Thymus (tissue), 11 donors: ENCODE results near the gene GALNTL6. TPM values are rescaled to one million over a fixed set of nuclear protein-coding genes. Genes with fewer than 3 reads are reported as not detected.
"Not testable (repeated sequence)": the region's sequence is repeated elsewhere in the genome, so short reads cannot be mapped to it uniquely, and the experiment has no call there.

Experiments used
- DNase-seq, 9 donors: peaks; one replicate each; pipeline ENCODE4 v3.0.0-alpha.2; 2013; ENCODE audit warnings: low spot score in 9 of 9, low read depth in 6 of 9, missing footprints in 1 of 9
- H3K27ac ChIP-seq, 2 donors: one replicate each; pipeline ENCODE4 v1.5.1; 2013; ENCODE audit warnings: control low read depth in 1 of 2, low read depth in 1 of 2, low read length in 1 of 2, mild to moderate bottlenecking in 1 of 2, moderate library complexity in 1 of 2
- H3K27me3 ChIP-seq, 2 donors: one replicate each; pipeline ENCODE4 v1.5.1; 2013; ENCODE audit warnings: low read length in 1 of 2; ENCODE audit not compliant: control insufficient read depth in 2 of 2, insufficient read depth in 1 of 2
- H3K36me3 ChIP-seq, 2 donors: one replicate each; pipeline ENCODE4 v1.5.1; 2013; ENCODE audit warnings: low read length in 1 of 2, mild to moderate bottlenecking in 1 of 2, moderate library complexity in 1 of 2; ENCODE audit not compliant: control insufficient read depth in 2 of 2, insufficient read depth in 2 of 2
- H3K4me1 ChIP-seq, 2 donors: one replicate each; pipeline ENCODE4 v1.5.1; 2013; ENCODE audit warnings: low read length in 2 of 2; ENCODE audit not compliant: control insufficient read depth in 2 of 2, insufficient read depth in 2 of 2
- H3K4me3 ChIP-seq, 2 donors: one replicate each; pipeline ENCODE4 v1.5.1; 2013; ENCODE audit warnings: low read length in 2 of 2, control low read depth in 1 of 2, mild to moderate bottlenecking in 1 of 2
- H3K9me3 ChIP-seq, 2 donors: one replicate each; pipeline ENCODE4 v1.5.1; 2013; ENCODE audit warnings: low read length in 1 of 2, mild to moderate bottlenecking in 1 of 2; ENCODE audit not compliant: control insufficient read depth in 2 of 2, insufficient read depth in 1 of 2
- WGBS: extraction: QIAGEN DNeasy Blood & Tissue Kit; methylation state at CpG from one replicate; pipeline ENCODE4 v1.1.7; 2013; 5-methylcytosine and 5-hydroxymethylcytosine counted together
- polyA plus RNA-seq: library from polyadenylated mRNA; stranded (reverse); fragments of 200-250 nt; gene quantifications from one replicate; pipeline ENCODE4 v1.2.3, GENCODE V29; 2013
- total RNA-seq: library from RNA; stranded (reverse); fragments of 120-200 nt; gene quantifications from one replicate; pipeline ENCODE4 v1.2.4, GENCODE V29; 2013
- donor health status: healthy.

GALNTL6 gene
- total and polyA plus RNA-seq, 2 donors = 0.05 TPM

- H3K9me3 ChIP-seq = no peaks in the 10 kb centered on the region
- no peaks in the 10 kb centered on the region for H3K27me3 ChIP-seq
- 94% methylated on average over 3 of the region's 3 CpGs for WGBS
- no peak overlapping the region for H3K27ac ChIP-seq
- no peak for DNase-seq
- no peaks in the 10 kb centered on the region for H3K36me3 ChIP-seq
- H3K4me3 ChIP-seq = no peak overlapping the region
- H3K4me1 ChIP-seq = no peaks in the 10 kb centered on the region
Measured at GRCh38 chr4:172874944-172875343, 1061.7 kb downstream of the GALNTL6 start.

GRCh38 chr4:172876394-172876793 lies 1063.2 kb downstream of the GALNTL6 start:
- DNase-seq = no peak
- Histone ChIP-seq H3K9me3 (no peaks in the 10 kb centered on the region), H3K4me1 (no peaks in the 10 kb centered on the region), H3K27me3 (no peaks in the 10 kb centered on the region), H3K36me3 (no peaks in the 10 kb centered on the region), H3K27ac (no peak overlapping the region), H3K4me3 (no peak overlapping the region)
- 46% methylated on average over 2 of the region's 2 CpGs for WGBS

- Histone ChIP-seq H3K4me3 (no peak overlapping the region), H3K27ac (no peak overlapping the region), H3K27me3 (no peaks in the 10 kb centered on the region), H3K9me3 (no peaks in the 10 kb centered on the region), H3K4me1 (no peaks in the 10 kb centered on the region), H3K36me3 (no peaks in the 10 kb centered on the region)
- WGBS = 95% methylated on average over 6 of the region's 6 CpGs
- DNase-seq = no peak
Measured at GRCh38 chr4:172881645-172882044, 1068.4 kb downstream of the GALNTL6 start.

- not testable (repeated sequence) for H3K27ac ChIP-seq, H3K36me3 ChIP-seq, H3K27me3 ChIP-seq, H3K4me1 ChIP-seq, H3K9me3 ChIP-seq, DNase-seq, H3K4me3 ChIP-seq
- WGBS = 100% methylated on average over 3 of the region's 3 CpGs
Measured at GRCh38 chr4:172887358-172887757, 1074.2 kb downstream of the GALNTL6 start.

- DNase-seq = no peak
- H3K27ac ChIP-seq = no peak overlapping the region
- WGBS = 85% methylated on average over 2 of the region's 2 CpGs
- H3K4me3 ChIP-seq = no peak overlapping the region
- H3K36me3 ChIP-seq = no peaks in the 10 kb centered on the region
- H3K27me3 ChIP-seq = no peaks in the 10 kb centered on the region
- H3K4me1 ChIP-seq = no peaks in the 10 kb centered on the region
- peaks cover 0 to 3% of the 10 kb centered on the region in 2 donors for H3K9me3 ChIP-seq
Measured at GRCh38 chr4:172887959-172888358, 1074.8 kb downstream of the GALNTL6 start.

- H3K4me1 ChIP-seq = no peaks in the 10 kb centered on the region
- DNase-seq = peak in 1 of 9 donors; percentile 9
- no peaks in the 10 kb centered on the region for H3K36me3 ChIP-seq
- no peak overlapping the region for H3K27ac ChIP-seq
- no peak overlapping the region for H3K4me3 ChIP-seq
- peaks cover 0 to 16% of the 10 kb centered on the region in 2 donors for H3K9me3 ChIP-seq
- H3K27me3 ChIP-seq = no peaks in the 10 kb centered on the region
- 71% methylated on average over 4 of the region's 4 CpGs for WGBS
Measured at GRCh38 chr4:172892300-172892699, 1079.1 kb downstream of the GALNTL6 start.

GRCh38 chr4:172895699-172896098 lies 1082.5 kb downstream of the GALNTL6 start:
- Histone ChIP-seq H3K4me3 (no peak overlapping the region), H3K36me3 (no peaks in the 10 kb centered on the region), H3K4me1 (no peaks in the 10 kb centered on the region), H3K27ac (no peak overlapping the region), H3K27me3 (no peaks in the 10 kb centered on the region), H3K9me3 (peaks cover 0 to 16% of the 10 kb centered on the region in 2 donors)
- no peak for DNase-seq
- WGBS = 96% methylated on average over 3 of the region's 3 CpGs

- Histone ChIP-seq H3K9me3 (peaks cover 0 to 16% of the 10 kb centered on the region in 2 donors), H3K27ac (no peak overlapping the region), H3K36me3 (no peaks in the 10 kb centered on the region), H3K4me3 (no peak overlapping the region), H3K4me1 (no peaks in the 10 kb centered on the region), H3K27me3 (no peaks in the 10 kb centered on the region)
- DNase-seq = no peak
- 92% methylated on average over 3 of the region's 3 CpGs for WGBS
Measured at GRCh38 chr4:172897046-172897445, 1083.8 kb downstream of the GALNTL6 start.

- H3K4me3 ChIP-seq = no peak overlapping the region
- peaks cover 0 to 10% of the 10 kb centered on the region in 2 donors for H3K9me3 ChIP-seq
- H3K27ac ChIP-seq = no peak overlapping the region
- WGBS = 97% methylated on average over 2 of the region's 2 CpGs
- no peaks in the 10 kb centered on the region for H3K27me3 ChIP-seq
- H3K4me1 ChIP-seq = no peaks in the 10 kb centered on the region
- no peak for DNase-seq
- no peaks in the 10 kb centered on the region for H3K36me3 ChIP-seq
Measured at GRCh38 chr4:172898715-172899114, 1085.5 kb downstream of the GALNTL6 start.

- Histone ChIP-seq H3K9me3 (peaks cover 0 to 10% of the 10 kb centered on the region in 2 donors), H3K36me3 (no peaks in the 10 kb centered on the region), H3K27me3 (no peaks in the 10 kb centered on the region), H3K27ac (no peak overlapping the region), H3K4me3 (no peak overlapping the region), H3K4me1 (no peaks in the 10 kb centered on the region)
- no peak for DNase-seq
- 96% methylated on average over 4 of the region's 4 CpGs for WGBS
Measured at GRCh38 chr4:172899861-172900260, 1086.7 kb downstream of the GALNTL6 start.
